Stimulated activated CD4-positive, alpha-beta T cell treated with anti-CD3 and anti-CD28 coated beads, Interleukin-12 subunit alpha, Interleukin-12 subunit beta, amount 100 ng/mL, for 48 hours (primary cell): ENCODE data around the gene SUGP1.

Source experiments
- DNase-seq, 3 donors: peaks; one replicate each; pipeline ENCODE4 v3.0.0-alpha.2; 2020; ENCODE audit warnings: low read depth in 2 of 3, low spot score in 1 of 3

Gene SUGP1

DNA sequence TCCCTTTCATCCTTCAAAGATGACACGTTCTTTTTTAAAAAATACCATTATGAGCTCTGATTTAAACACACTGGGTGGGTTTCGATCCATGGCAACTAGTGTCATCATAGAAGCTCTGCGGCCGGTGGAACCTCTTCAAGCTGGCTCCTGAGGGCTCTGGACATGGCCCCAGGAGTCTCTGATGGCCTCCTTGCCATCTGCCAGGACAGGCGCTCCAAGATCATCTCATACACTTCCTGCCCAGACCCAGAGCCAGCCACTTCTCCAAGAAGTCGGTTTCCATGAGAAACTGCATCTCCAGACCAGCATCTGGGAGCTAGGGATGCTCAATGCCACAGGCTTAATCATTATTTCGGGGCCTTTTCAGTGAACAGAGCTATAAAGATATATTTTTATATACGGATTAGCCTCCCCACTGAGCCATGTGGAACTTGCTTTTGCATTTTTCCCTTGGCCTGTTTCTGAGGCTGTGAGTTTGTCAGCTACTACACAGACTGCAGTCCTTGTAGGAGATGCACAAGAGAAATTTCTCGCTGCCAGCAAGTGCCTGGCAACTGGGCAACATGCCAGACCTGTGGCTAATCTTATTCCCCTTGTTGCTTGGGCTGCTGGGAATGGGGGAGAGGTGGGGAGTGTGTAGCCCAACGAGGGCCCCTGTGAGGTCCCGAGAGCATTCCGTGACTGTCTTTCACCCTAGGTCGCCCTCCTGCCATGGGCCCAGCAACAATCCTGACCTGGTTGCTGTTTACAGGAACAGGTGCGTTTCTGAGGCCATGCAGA lies 15.9 kb downstream of the SUGP1 start:
- DNase-seq: no peak

DNA sequence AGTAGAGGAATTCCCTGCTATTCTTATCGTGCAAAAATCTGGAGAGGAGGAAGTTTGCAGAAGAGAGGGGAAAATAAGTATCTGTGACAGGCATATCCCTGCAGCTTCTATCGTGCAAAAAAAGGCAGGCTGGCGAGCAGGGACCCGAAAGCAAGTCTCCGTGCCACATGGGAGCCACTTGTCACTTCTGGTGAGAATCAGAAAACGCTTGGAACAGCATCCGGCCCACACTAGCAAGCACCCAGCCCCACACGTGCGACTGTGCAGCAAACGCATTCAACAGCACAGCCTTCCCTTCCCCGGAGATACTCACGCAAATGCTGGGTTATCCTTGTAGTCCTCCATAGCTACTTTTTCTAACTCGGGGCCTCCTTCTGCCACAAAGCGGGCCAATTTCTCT lies 16.9 kb downstream of the SUGP1 start:
- no peak for DNase-seq

DNA sequence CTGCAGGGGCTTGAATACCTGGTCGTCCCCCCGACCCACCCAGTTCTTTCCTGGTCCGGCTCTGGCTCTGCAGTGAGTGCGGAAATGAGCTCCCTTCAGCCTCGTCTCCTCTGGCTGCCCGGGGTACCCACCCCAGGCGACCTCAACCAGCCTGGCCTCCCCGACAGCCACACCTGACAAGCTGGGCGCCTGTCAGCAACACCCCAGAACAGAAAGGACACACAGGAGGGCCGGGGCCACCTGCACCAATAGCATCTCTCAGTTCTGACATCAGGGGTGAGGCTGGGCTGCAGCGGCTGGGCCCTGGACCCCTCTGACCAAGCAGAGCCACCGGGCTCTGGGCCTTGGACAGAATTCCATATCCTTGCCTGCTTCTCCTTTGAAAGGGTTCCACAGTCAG lies 19.7 kb downstream of the SUGP1 start:
- DNase-seq: no peak

DNA sequence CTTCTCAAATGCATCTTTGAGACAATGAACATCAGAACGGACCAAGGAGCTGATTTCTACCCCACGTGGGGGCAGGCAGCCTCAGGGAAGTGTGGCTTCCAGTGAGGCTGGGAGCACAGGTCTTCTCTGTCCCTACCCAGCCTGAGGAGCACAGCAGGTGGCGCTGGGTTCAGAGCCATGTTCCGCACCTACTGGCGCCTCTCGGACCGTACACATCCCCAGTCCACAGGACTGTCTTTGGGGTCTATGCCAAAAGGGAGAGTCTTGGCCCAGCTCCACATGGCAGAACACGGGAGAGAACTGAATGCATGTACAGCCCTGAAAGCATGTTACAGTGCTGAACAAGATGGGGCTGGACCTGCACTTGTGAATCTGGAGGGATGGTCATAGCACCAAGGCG lies 22.6 kb downstream of the SUGP1 start:
- no peak for DNase-seq

DNA sequence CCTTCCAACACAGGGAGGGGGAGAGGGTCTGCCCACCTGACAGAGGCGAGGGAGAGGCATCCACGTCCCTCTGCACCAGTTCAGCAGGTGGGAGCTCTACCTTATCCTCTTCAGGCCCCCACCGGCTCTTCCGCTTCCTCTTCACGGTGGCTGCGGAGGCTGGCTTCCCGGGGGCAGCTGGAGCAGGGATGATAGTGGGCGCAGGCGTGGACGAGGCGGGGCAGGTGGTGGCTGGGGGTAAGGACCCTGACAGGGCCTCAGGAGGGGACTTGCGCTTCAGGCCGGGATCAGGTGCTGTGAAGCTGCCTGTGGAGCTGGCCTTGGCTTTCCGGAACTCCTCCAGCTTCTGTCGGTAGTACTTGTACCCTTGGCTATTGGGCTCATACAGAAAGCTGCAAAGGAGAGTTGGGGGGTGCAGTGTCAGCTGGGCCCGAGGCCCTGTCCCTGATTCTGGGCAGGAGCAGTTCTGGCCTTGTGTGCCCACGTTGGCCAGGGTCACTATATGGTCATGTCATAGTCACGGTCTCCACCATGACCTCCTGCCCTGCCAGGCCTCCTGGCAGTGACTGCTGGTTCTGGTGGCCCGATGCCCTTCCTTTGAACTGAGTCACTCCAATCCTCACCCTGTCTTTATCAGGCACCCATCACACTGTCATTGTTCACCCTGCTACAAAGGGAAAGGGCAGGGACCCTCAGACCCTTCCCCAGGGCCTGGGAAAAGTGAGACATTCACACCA lies 23.2 kb downstream of the SUGP1 start:
- no peak for DNase-seq

DNA sequence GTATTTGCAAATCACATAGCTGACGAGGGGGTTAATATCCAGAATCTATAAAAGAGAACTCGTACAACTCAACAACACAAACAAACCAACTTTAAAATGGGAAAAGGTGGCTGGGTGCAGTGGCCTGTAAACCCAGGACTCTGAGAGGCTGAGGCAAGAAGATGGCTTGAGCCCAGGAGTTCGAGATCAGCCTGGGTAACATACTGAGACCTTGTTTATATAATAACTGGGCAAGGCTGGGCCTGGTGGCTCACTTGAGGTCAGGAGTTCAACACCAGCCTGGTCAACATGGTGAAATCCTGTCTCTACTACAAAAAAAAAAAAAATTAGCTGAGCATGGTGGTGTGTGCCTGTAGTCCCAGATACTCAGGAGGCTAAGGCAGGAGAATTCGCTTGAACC lies 25.4 kb downstream of the SUGP1 start:
- DNase-seq: no peak

DNA sequence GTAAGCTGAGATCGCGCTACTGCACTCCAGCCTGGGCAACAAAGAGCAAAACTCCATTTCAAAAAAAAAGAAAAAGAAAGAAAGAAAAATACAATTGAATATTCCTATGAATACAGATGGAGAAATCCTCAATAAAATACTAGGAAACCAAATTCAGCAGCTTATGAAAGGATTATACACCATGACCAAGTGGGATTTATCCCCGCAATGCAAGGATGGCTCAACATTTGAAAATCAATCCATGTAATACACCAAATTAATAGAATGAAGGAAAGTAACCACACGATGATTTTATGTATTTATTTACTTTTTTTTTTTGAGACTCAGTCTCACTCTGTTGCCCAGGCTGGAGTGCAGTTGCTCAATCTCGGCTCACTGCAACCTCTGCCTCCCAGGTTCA lies 27.7 kb downstream of the SUGP1 start:
- DNase-seq: no peak

DNA sequence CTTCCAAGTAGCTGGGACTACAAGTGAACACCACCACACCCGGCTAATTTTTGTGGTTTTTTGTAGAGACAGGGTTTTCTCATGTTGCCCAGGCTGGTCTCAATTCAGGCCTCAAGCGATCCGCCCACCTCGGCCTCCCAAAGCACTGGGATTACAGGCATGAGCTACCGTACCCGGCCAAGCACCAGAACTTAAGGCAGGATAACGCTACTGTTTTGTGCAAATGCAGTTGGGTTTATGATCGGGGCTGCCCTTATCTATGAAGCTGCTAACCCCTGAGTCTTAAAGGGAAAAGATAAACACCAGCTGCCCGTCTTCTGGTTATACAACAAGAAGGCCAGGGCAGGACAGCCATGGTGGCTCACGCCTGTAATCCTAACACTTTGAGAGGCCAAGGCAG lies 34.6 kb downstream of the SUGP1 start:
- DNase-seq: no peak

DNA sequence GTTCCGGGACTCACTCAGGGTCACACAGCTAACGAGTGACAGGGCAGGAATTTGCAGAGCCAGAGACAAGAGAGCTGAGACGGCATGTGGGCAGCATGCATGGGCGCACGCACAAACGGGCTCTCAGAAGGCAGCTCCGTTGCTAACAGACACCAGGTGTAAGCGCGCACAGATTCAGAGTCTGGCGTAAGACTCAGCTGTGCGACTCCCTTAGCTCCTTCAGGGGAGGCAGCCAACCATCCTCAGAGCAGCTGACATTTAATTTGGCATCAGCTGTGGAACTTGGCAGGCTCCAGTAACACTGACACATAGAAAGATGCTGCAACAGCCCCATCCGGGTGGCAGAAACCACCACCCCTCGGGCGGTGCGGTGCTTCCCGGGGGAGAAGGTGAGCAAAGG lies 39.7 kb downstream of the SUGP1 start:
- DNase-seq: no peak

DNA sequence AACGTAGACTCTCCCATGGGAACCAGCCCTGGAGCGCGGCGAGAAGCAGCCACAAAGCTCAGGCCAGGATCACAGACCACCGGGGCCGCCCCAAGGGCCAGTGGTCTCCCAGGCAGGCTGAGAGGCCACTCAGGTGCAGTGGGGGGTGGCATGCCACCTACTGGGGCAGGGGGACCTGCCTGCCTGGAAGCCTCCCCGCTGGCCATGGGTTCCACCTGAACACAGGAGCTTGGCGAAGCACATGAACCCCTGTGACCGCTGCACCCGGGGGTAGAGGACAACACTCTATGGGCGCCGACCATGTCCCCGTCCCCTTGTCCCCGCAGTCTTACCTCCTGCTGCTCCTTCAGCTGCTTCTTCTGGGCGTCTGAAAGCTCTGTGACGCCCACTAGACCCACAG lies 40.5 kb downstream of the SUGP1 start:
- DNase-seq: no peak

DNA sequence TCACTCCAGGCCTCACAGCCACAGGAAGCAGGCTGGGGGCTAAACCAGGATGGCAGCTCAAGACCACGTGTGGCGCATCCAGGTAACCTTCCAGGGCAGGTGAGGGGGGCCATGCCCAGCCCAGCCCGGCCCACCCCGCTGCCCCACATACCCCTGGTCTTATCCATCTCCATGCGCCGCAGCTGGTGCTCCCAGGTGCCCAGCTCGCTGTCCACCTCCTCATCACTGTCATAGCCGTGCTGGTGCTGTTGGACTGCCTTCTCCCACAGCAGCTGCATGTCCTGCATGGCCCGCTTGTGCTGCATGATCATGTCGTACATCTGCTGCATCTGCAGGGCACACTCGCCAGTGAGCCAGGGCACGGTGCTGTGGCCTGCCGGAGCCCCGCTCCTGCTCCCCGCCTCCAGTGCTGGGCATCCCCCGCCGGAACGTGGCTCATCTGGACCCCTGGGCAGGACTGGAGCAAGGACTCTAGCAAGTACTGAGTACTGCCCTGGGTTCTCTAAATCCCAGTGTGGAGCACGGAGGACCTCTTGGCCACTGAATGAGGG lies 41.2 kb downstream of the SUGP1 start:
- DNase-seq: no peak

DNA sequence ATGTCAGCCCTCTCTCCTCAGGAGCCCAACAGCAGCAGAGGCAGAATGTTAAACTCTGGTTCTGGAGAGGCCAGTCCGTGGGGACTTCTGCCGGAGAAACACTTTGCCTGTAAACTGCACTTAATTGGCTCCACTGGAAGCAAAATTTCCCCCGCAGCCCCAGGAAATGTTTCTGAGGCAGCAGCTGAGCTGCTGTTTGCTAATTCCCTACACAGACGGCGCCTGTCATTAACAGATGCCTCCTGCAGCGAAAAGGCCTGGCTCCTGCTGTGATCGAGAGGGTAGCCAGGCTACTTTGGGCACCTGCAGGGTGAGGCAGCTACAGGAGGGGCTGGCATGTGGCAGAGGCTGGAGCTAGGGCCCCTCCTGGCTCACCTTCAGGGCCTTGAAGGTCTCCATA lies 42.0 kb downstream of the SUGP1 start:
- no peak for DNase-seq

DNA sequence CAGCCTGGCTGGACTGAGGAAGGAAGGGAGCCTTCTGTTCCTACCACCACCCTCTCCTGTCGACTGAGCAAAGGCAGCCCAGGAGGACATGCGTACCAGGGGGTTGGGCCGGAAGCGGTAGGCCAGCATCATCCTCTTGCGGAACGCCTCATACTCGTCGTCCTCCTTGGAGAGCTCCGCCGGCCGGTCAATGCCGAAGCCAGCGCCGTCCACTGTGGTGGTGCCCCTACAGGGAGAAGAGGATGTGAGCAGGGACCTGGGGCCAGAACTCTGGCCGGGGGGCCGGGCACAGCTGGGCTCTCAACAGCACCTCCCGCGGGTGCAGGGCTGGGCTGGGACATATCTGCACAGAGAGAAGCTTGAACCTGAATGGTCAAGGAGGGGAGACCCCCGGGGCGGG lies 43.5 kb downstream of the SUGP1 start:
- no peak for DNase-seq

DNA sequence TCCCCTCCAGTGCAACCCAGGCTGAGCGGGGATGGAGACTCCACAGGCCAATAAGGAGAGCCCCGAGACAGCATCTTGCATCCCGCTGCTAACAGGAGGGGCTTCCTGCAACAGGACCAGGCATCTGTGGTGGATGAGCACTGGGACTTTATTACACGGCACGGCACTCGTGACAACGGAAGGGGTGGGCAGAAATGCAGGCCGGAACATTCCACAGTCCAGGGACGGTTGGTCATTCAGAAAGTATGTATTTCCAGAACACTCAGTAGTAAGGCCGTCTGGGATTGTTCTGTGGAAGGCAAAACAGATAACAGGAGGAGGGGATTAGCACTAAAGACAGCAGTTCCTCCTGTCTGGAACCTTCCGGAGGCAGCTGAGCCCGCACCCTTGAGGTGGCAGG lies 43.9 kb downstream of the SUGP1 start:
- no peak for DNase-seq

DNA sequence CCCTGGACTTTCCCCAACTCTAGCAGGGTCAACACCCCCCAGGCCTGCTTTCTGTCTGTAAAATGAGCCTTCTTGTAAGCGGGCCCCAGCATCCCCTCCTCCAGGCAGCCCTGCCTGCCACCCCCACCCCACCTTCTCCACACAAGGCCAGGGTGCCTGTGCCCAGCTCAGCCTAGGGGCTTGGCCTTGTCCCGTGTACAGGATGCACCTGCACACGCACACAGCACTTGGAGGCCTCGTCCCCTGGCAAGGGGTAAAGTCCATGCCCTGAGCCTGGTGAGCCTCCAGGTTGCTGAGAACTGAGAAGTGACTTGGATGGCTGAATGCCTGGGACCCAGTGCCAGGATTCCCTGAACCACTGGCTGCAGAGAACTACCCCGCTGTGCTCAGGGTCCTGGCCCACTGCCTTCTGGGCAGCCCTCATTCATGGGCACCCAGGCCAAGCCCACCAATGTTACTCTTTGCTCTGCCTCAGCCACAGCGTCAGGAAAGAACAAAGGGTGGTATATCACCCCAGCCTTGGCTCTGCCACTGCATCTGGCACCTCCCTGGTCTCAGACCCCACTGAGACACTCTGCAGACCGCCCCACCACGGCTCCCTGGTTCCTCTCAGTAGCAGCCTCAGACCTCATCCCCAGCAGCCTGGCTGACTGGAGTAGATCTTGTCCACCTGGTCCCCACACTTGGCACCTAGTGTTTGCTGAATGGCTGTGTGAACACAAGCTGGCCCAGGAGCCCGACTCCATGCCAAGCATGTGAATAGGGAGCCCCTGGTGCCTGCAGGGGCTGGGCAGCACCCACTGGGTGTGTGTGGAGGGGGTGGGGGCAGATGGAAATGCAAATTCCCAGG lies 45.4 kb downstream of the SUGP1 start:
- DNase-seq: no peak

DNA sequence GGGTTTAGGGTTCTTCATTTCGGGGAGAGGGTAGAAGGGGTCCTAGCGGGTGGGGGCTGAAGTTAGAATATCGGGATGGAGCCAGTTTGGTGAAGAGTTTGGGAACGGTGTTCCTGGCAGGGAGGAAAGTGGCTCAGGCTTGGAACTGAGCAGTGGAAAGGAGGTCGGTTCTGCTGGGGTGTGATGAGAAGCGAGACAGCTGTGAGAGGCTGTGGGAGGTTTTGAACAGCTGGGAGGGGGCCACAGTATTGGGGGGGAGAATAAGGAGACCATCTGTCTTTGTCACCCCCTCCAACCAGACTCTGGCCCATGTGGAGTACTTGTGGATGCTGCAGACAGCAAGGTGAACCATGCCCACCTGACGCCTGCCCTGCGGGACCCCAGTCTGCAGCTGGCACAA lies 46.2 kb downstream of the SUGP1 start:
- no peak for DNase-seq

DNA sequence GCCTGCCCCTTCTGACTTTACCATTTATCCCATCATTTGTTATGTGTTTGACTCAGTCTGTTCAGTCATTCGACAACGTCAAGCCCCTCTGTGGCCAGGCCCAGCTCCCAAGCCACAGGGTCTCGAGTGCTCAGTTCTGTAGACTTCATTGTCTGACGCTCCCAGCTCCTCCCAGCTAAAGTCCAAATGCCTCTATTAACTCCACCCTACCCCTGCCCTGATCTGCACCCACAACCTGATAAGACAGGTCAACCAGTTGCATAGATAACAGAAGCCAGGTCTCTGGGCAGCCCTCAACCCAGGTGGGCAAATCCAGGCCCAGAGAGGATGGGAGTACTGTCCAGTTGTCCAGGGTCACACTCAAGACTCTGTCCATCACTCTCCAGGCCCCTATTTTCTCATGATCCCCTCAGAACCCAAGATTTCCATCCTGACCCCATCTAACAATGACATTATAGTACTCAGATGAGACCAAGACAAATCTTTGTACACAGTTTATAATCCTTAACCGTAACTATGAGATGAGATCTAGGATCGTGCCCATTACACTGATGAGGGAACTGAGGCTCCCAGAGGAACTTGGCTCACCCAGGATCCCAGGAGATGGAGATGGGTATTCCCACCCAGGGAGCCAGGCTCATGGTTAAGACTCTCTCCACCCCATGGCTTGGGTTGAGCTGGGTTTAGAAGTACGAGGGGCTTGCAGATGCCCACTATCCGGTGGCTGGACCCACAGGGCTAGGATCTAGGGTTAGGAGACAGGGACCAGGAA lies 48.3 kb downstream of the SUGP1 start:
- DNase-seq: no peak

DNA sequence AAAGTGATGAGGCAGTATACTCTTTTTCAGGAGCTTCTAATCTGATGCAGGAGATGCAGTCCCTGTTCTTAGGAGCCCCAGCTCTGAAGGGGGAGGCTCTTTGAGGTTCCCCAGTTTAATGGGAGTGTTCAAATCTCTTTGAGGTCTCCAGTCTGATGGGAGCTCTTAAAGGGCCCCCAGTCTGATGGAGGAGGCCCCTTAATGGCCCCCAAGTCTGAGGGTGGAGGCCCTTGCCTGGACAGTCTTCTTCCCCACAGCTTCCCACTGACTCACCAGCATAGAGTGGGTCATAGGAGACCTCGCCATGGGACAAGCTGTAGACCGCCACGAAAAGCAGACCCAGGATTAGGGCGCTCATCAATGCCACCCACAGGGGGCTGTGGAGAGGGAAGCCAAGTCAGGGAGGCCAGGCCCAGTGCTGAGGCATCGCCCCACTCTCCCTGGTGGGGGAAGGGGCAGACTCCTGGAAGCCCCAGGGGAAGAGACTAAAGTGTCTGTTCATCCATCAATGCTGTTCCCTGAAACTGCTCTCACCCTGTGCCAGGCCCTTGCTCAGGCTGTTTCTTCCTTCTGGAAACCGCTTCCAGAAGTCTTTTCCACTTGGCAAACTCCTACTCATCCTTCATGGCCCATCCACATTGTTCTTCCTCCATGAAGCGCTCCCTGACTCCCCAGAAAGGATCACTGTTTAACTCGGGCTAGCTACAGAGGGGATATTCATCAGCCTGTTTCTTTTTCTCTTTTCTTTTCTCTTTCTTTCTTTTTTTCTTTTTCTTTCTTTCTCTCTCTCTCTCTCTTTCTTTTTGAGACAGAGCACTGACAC lies 49.3 kb downstream of the SUGP1 start:
- DNase-seq: no peak

DNA sequence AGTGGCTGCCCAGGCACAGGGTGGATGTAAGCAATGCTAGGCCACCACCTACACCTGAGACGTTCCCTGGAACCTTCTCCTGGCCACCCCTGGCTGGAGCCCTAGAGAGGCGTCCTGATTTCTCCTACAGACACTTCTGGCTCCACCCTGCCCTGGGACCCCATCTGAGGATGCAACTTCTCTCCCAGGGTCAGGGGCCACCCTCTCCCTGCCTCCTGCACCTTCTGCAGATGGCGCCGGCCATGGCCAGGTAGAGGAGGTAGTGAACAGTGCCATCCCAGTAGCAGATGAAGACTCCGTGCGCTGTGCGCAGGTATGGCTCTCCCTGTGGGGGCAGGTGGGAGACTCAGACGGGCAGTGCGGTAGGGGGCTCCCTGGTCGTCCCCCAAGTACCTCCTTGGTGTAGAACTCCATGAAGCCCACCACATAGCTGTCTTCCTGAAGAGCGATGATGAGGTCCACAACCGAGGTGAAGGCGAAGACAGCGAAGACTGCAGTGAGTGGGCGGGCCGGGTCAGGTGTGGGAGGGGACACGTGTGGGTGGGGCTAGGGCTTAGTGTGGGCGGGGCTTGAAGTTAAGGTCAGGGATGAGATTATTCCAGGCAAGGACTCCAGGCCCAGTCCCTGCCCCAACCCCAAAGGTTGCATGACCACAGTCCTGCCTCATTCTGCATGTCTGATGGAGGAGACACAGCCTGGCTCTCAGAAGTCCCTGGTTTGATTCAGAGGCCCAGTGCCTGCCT lies 50.2 kb downstream of the SUGP1 start:
- no peak for DNase-seq
